Measurements from ENCODE around the gene SYT14.

- no peak for TF ChIP-seq EZH2phosphoT487 (IDR thresholded peaks at IDR 0.05; ENCODE audit: insufficient read depth, low read depth)
- no peak for TF ChIP-seq EZH2 (IDR thresholded peaks at IDR 0.05; ENCODE audit: insufficient read depth, poor library complexity, severe bottlenecking)
Observed at GRCh38 chr1:210087058-210087457, 149.0 kb downstream of the SYT14 start.

Data from GM23248 (cell line).